Naive thymus-derived CD4-positive, alpha-beta T cell (primary cell): Measurements from ENCODE around the gene P4HA2. TPM values are rescaled to one million over a fixed set of nuclear protein-coding genes. Genes with fewer than 3 reads are reported as not detected.

Experiments used
- ATAC-seq: fragments of 150-1000 bp; cut with Tn5 transposase; 2 replicates; pipeline ENCODE4 v1.10.0; 2021; ENCODE audit warnings: mild to moderate bottlenecking, moderate library complexity
- CTCF ChIA-PET: fragments of 350-600 bp; sonication (Branson Sonifier 250); formaldehyde crosslinking; loops from one replicate; lab custom pipeline; 2021; ENCODE audit warnings: antibody characterized with exemption; lab: Charles Lee
- POLR2A ChIA-PET: fragments of 350-600 bp; sonication (Branson Sonifier 250); formaldehyde crosslinking; loops from one replicate; lab custom pipeline; 2021; ENCODE audit warnings: antibody characterized with exemption, inconsistent platforms; lab: Charles Lee
- DNase-seq, 9 donors: peaks; one replicate each; pipeline versions ENCODE4 v3.0.0 to v3.0.0-alpha.2; 2020 to 2022; ENCODE audit warnings: mixed read lengths in 1 of 9
- H3K27ac ChIP-seq: one replicate; pipeline ENCODE4 v1.7.0; 2013; ENCODE audit warnings: mild to moderate bottlenecking, low read depth, low read length, moderate library complexity
- H3K27me3 ChIP-seq, 2 donors: one replicate each; pipeline ENCODE4 v1.7.0; 2013; ENCODE audit warnings: low read length in 2 of 2, mild to moderate bottlenecking in 2 of 2, moderate library complexity in 2 of 2; ENCODE audit not compliant: control insufficient read depth in 2 of 2, insufficient read depth in 2 of 2
- H3K36me3 ChIP-seq, 3 experiments: 1 replicate in 2 of 3; 2 replicates in 1 of 3; pipeline ENCODE4 v1.7.0; 2013; ENCODE audit warnings: low read length in 3 of 3, mild to moderate bottlenecking in 3 of 3, moderate library complexity in 1 of 3; ENCODE audit not compliant: insufficient read depth in 3 of 3, control insufficient read depth in 2 of 3
- H3K4me1 ChIP-seq, 2 donors: one replicate each; pipeline ENCODE4 v1.7.0; 2013; ENCODE audit warnings: low read length in 2 of 2, mild to moderate bottlenecking in 2 of 2, moderate library complexity in 1 of 2; ENCODE audit not compliant: control insufficient read depth in 2 of 2, insufficient read depth in 2 of 2
- H3K4me3 ChIP-seq: 2 replicates; pipeline ENCODE4 v1.7.0; 2013; ENCODE audit warnings: mild to moderate bottlenecking, low read length
- H3K9me3 ChIP-seq, 3 experiments: 1 replicate in 2 of 3; 2 replicates in 1 of 3; pipeline ENCODE4 v1.7.0; 2013; ENCODE audit warnings: low read length in 3 of 3; ENCODE audit not compliant: control insufficient read depth in 2 of 3
- H3K27ac Mint-ChIP-seq, 9 donors: one replicate each; pipeline ENCODE4 v1.8.0; 2020 to 2022; ENCODE audit warnings: mixed read lengths in 9 of 9, mild to moderate bottlenecking in 8 of 9, moderate library complexity in 5 of 9, inconsistent platforms in 2 of 9
- H3K27me3 Mint-ChIP-seq, 5 donors: one replicate each; pipeline ENCODE4 v1.8.0; 2021 to 2022; ENCODE audit warnings: mixed read lengths in 5 of 5, mild to moderate bottlenecking in 1 of 5
- H3K36me3 Mint-ChIP-seq, 5 donors: one replicate each; pipeline ENCODE4 v1.8.0; 2020 to 2022; ENCODE audit warnings: mixed read lengths in 5 of 5, mild to moderate bottlenecking in 3 of 5, inconsistent platforms in 1 of 5
- H3K4me1 Mint-ChIP-seq, 7 donors: one replicate each; pipeline ENCODE4 v1.8.0; 2020 to 2022; ENCODE audit warnings: mixed read lengths in 7 of 7, mild to moderate bottlenecking in 3 of 7, inconsistent platforms in 1 of 7
- H3K4me3 Mint-ChIP-seq, 10 donors: one replicate each; pipeline ENCODE4 v1.8.0; 2020 to 2022; ENCODE audit warnings: mild to moderate bottlenecking in 10 of 10, mixed read lengths in 10 of 10, moderate library complexity in 6 of 10, inconsistent platforms in 2 of 10
- H3K9me3 Mint-ChIP-seq, 11 donors: one replicate each; pipeline ENCODE4 v1.8.0; 2020 to 2022; ENCODE audit warnings: mixed read lengths in 11 of 11, mild to moderate bottlenecking in 4 of 11, inconsistent platforms in 1 of 11, moderate library complexity in 1 of 11
- intact Hi-C, 2 donors: fragments of 100-400 bp; cut with micrococcal nuclease; formaldehyde crosslinking; loops; one replicate each; pipeline ENCODE4 v1.15.1; 2023
- microRNA-seq: library from miRNA; unstranded; fragments of <30 nt; microRNA quantifications from one replicate; pipeline ENCODE4 v1.2.0, GENCODE V29; 2022; ENCODE audit warnings: borderline microRNAs expressed
- polyA plus RNA-seq, 2 donors: library from polyadenylated mRNA; unstranded; fragments of 300-500 nt; fragmentation: Illumina TruSeq; gene quantifications; one replicate each; pipeline ENCODE4 v1.2.3, GENCODE V29; 2021
- total RNA-seq, 6 experiments: library from RNA in 5 of 6; stranded (reverse) in 5 of 6; gene quantifications; 1 replicate in 5 of 6; 2 replicates in 1 of 6; pipeline ENCODE4 v1.2.3 and lab custom pipeline; 2021 to 2026

The P4HA2 gene
- total and polyA plus RNA-seq, 7 experiments from 2014 or later, result 0.30 to 23.9 (median 0.99) TPM; not detected in 3

DNA sequence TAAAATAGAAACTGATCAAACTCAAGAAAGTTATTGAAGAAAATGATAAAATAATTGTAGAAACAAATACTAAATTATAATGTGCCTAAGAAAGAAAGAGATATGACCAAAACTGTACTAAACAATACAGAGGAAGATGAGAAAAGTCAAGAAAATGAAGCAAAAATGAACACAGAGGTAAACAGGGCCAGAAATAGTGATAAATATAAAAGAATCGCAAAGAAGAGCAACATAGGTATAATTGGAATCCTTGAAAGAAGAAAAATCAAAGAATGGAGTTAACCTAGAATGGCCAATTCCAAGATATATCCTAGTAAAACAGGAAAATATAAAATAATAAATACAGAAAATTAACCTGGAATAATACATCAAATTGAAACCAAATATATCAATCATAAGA lies 84.5 kb downstream of the P4HA2 start:
- Mint-ChIP-seq H3K4me3 (no peak overlapping the region), H3K9me3 (peaks cover 16 to 53% (median 31%) of the 10 kb centered on the region in 11 donors), H3K4me1 (peaks cover 0 to 2% (median 0%) of the 10 kb centered on the region in 7 donors), H3K27ac (no peak overlapping the region), H3K36me3 (peaks cover 0 to 30% (median 8%) of the 10 kb centered on the region in 5 donors), H3K27me3 (peaks cover 12 to 54% (median 37%) of the 10 kb centered on the region in 5 donors)
- ATAC-seq, result no peak
- Histone ChIP-seq H3K4me3 (no peak overlapping the region), H3K9me3 (peaks cover 0 to 13% (median 4%) of the 10 kb centered on the region in 3 experiments), H3K36me3 (no peaks in the 10 kb centered on the region), H3K27me3 (no peaks in the 10 kb centered on the region), H3K4me1 (no peaks in the 10 kb centered on the region), H3K27ac (no peak overlapping the region)
- DNase-seq, result no peak
- CTCF ChIA-PET, result no interaction called here
- intact Hi-C loops, result no loop called here
- POLR2A ChIA-PET, result no interaction called here

DNA sequence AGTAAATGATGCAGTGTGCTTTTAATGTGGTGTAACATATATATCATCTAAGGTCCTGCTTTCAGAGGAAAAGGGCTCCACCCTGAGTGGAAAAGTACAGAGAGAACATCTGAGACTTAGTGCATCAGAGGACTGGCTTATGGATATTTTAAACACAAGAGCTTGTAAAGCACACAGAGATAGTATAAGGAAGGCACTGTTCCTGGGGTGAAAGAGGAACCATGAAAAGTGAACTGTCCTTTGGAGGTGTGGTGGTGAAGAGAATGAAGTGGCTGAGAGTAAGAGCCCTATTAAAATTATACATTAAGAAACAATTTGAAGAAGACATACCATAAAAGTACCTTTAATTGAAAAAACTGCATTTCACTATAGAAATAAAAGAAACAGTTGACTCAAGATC lies 85.2 kb downstream of the P4HA2 start:
- ATAC-seq (no peak), DNase-seq (no peak)
- no peak overlapping the region for H3K27ac ChIP-seq
- peaks cover 0 to 13% (median 4%) of the 10 kb centered on the region in 3 experiments for H3K9me3 ChIP-seq
- no peaks in the 10 kb centered on the region for H3K27me3 ChIP-seq
- peaks cover 16 to 53% (median 31%) of the 10 kb centered on the region in 11 donors for H3K9me3 Mint-ChIP-seq
- no peaks in the 10 kb centered on the region for H3K4me1 ChIP-seq
- intact Hi-C loops, result no loop called here
- CTCF ChIA-PET, result no interaction called here
- H3K4me1 Mint-ChIP-seq, result peaks cover 0 to 2% (median 0%) of the 10 kb centered on the region in 7 donors
- no peak overlapping the region for H3K4me3 ChIP-seq
- no peaks in the 10 kb centered on the region for H3K36me3 ChIP-seq
- no peak overlapping the region for H3K4me3 Mint-ChIP-seq
- no peak overlapping the region for H3K27ac Mint-ChIP-seq
- peaks cover 0 to 30% (median 8%) of the 10 kb centered on the region in 5 donors for H3K36me3 Mint-ChIP-seq
- H3K27me3 Mint-ChIP-seq, result peaks cover 12 to 51% (median 37%) of the 10 kb centered on the region in 5 donors
- POLR2A ChIA-PET, result no interaction called here

Small RNA genes within 50 kb of the gene (microRNA-seq; reads per million reads assigned to microRNA genes)
- gene MIR6830, result not detected

Other genes starting within 250 kb of the P4HA2 start
- 10 to 100 TPM; 21.0 to 42.8 (median 22.6) TPM for gene ACSL6, start 216.2 kb downstream of the P4HA2 start, total RNA-seq
- gene ACSL6, start 216.2 kb downstream of the P4HA2 start, polyA plus RNA-seq, result 10 to 100 TPM; 13.6 to 17.3 TPM
- 1 to 10 TPM in 1 of 5 experiments, not detected in 4; 1.3 TPM for gene IL3, start 167.2 kb downstream of the P4HA2 start, total RNA-seq
- not detected for gene IL3, start 167.2 kb downstream of the P4HA2 start, polyA plus RNA-seq
- 100 to 1,000 TPM in 1 of 5 experiments, not detected in 4; 111 TPM for gene CSF2, start 154.1 kb downstream of the P4HA2 start, total RNA-seq
- gene CSF2, start 154.1 kb downstream of the P4HA2 start, polyA plus RNA-seq, result not detected
- under 1 TPM in 1 of 5 experiments, not detected in 4; 0.99 TPM for gene PDLIM4, start 29.8 kb upstream of the P4HA2 start, total RNA-seq
- gene PDLIM4, start 29.8 kb upstream of the P4HA2 start, polyA plus RNA-seq, result not detected
- 1 to 10 TPM in 2 of 5 experiments, under 1 TPM in 1, not detected in 2; 0.29 to 7.5 (median 1.1) TPM for gene SLC22A4, start 66.5 kb upstream of the P4HA2 start, total RNA-seq
- gene SLC22A4, start 66.5 kb upstream of the P4HA2 start, polyA plus RNA-seq, result not detected
- gene SLC22A5, start 141.9 kb upstream of the P4HA2 start, total RNA-seq, result 10 to 100 TPM in 1 of 5 experiments, 1 to 10 TPM in 4; 6.8 to 10.8 (median 8.0) TPM
- gene SLC22A5, start 141.9 kb upstream of the P4HA2 start, polyA plus RNA-seq, result 1 to 10 TPM; 1.8 to 3.6 TPM